ENCODE results near the gene KPNA6.

The KPNA6 gene

GRCh38 chr1:32215629-32216480, 108.0 kb downstream of the KPNA6 start:
- peak in 1 of 2 donors; percentile 31 for DNase-seq (ENCODE audit: low read depth in 2 of 2, low spot score in 1 of 2)

GRCh38 chr1:32216566-32216965, 108.7 kb downstream of the KPNA6 start:
- DNase-seq (ENCODE audit: low read depth in 2 of 2, low spot score in 1 of 2) = no peak

GRCh38 chr1:32219022-32219421, 111.2 kb downstream of the KPNA6 start:
- no peak for DNase-seq (ENCODE audit: low read depth in 2 of 2, low spot score in 1 of 2)

GRCh38 chr1:32220746-32221580, 113.1 kb downstream of the KPNA6 start:
- no peak for DNase-seq (ENCODE audit: low read depth in 2 of 2, low spot score in 1 of 2)

- DNase-seq (ENCODE audit: low read depth in 2 of 2, low spot score in 1 of 2) = no peak
Measured at GRCh38 chr1:32221581-32221979, 113.7 kb downstream of the KPNA6 start.

GRCh38 chr1:32221980-32222755, 114.3 kb downstream of the KPNA6 start, which contains the start of the genes EIF3I and TMEM234:
Gene EIF3I, plus strand, starts transcription at chr1:32222407. Its CDS starts 35 bp downstream, at chr1:32222442.
Gene TMEM234, minus strand, starts transcription at chr1:32222353. Its CDS starts 31 bp downstream, at chr1:32222322.
- peak; percentile 87 for DNase-seq (ENCODE audit: low read depth in 2 of 2, low spot score in 1 of 2)

- DNase-seq (ENCODE audit: low read depth in 2 of 2, low spot score in 1 of 2) = no peak
Measured at GRCh38 chr1:32223683-32224082, 115.8 kb downstream of the KPNA6 start.

- DNase-seq (ENCODE audit: low read depth in 2 of 2, low spot score in 1 of 2) = no peak
Measured at GRCh38 chr1:32224285-32224684, 116.4 kb downstream of the KPNA6 start.

Data from stimulated activated CD8-positive, alpha-beta memory T cell treated with anti-CD3 and anti-CD28 coated beads, Interleukin-4, amount 100 ng/mL, for 4 hours (primary cell).